ENCODE results near the gene CHID1.

Gene CHID1

GRCh38 chr11:901452-902061 is 9.1 kb downstream of the CHID1 start:
- H3K18ac ChIP-seq (ENCODE audit: low read length): no peak overlapping the region
- H3K27me3 ChIP-seq (ENCODE audit: insufficient read depth, low read length): no peaks in the 10 kb centered on the region
- H3K14ac ChIP-seq (ENCODE audit: low read length): no peak overlapping the region
- no peak overlapping the region for H2BK5ac ChIP-seq (ENCODE audit: low read depth, low read length, poor library complexity)
- H3K9ac ChIP-seq (ENCODE audit: low read length): no peak overlapping the region
- no peaks in the 10 kb centered on the region for H3K79me1 ChIP-seq (ENCODE audit: low read length)
- H3K4ac ChIP-seq (ENCODE audit: low read depth, low read length): no peak overlapping the region
- H3K23ac ChIP-seq (ENCODE audit: low read length): no peak overlapping the region
- H3K4me2 ChIP-seq (ENCODE audit: low read length): no peak overlapping the region
- no peaks in the 10 kb centered on the region for H3K4me1 ChIP-seq (ENCODE audit: control insufficient read depth in 1 of 2, insufficient read depth in 2 of 2, low read length in 2 of 2)
- peaks cover 2% of the 10 kb centered on the region for H3K9me3 ChIP-seq (ENCODE audit: insufficient read depth, low read depth, low read length)
- H4K12ac ChIP-seq (ENCODE audit: low read depth, low read length): no peak overlapping the region
- no peak overlapping the region for H2AFZ ChIP-seq (ENCODE audit: insufficient read depth, low read length, poor library complexity)
- H4K91ac ChIP-seq (ENCODE audit: low read depth, low read length): no peak overlapping the region
- no CpG with 5 or more reads among the region's 19 CpGs for WGBS (ENCODE audit: extremely low coverage, insufficient coverage, insufficient read length)
- no peaks in the 10 kb centered on the region for H3K79me2 ChIP-seq (ENCODE audit: control insufficient read depth, insufficient read depth, low read length, poor library complexity)
- DNase-seq: no peak
- H2AK5ac ChIP-seq (ENCODE audit: low read length): no peak overlapping the region
- no peak overlapping the region for H3K4me3 ChIP-seq (ENCODE audit: low read depth, low read length)
- no peak overlapping the region for H3K27ac ChIP-seq (ENCODE audit: low read depth, low read length)
- H2BK120ac ChIP-seq (ENCODE audit: insufficient read depth, low read length, poor library complexity): no peak overlapping the region
- no peak overlapping the region for H2BK12ac ChIP-seq (ENCODE audit: low read length)
- H4K8ac ChIP-seq (ENCODE audit: low read depth, low read length): no peak overlapping the region
- H3K36me3 ChIP-seq (ENCODE audit: control insufficient read depth in 1 of 2, insufficient read depth in 2 of 2, low read length in 2 of 2): peaks cover 67 to 70% of the 10 kb centered on the region in 2 experiments

GRCh38 chr11:900545-900944 is 10.1 kb downstream of the CHID1 start:
- H3K4me3 ChIP-seq (ENCODE audit: low read depth, low read length): no peak overlapping the region
- H3K27ac ChIP-seq (ENCODE audit: low read depth, low read length): no peak overlapping the region
- no peak overlapping the region for H2BK120ac ChIP-seq (ENCODE audit: insufficient read depth, low read length, poor library complexity)
- no peak overlapping the region for H2BK5ac ChIP-seq (ENCODE audit: low read depth, low read length, poor library complexity)
- WGBS (ENCODE audit: extremely low coverage, insufficient coverage, insufficient read length): no CpG with 5 or more reads among the region's 7 CpGs
- H3K4ac ChIP-seq (ENCODE audit: low read depth, low read length): no peak overlapping the region
- no peak overlapping the region for H3K18ac ChIP-seq (ENCODE audit: low read length)
- no peaks in the 10 kb centered on the region for H3K79me2 ChIP-seq (ENCODE audit: control insufficient read depth, insufficient read depth, low read length, poor library complexity)
- H3K9ac ChIP-seq (ENCODE audit: low read length): no peak overlapping the region
- H3K4me2 ChIP-seq (ENCODE audit: low read length): no peak overlapping the region
- no peak overlapping the region for H3K14ac ChIP-seq (ENCODE audit: low read length)
- no peaks in the 10 kb centered on the region for H3K4me1 ChIP-seq (ENCODE audit: control insufficient read depth in 1 of 2, insufficient read depth in 2 of 2, low read length in 2 of 2)
- H3K36me3 ChIP-seq (ENCODE audit: control insufficient read depth in 1 of 2, insufficient read depth in 2 of 2, low read length in 2 of 2): peaks cover 67% of the 10 kb centered on the region in 2 experiments
- no peak overlapping the region for H3K23ac ChIP-seq (ENCODE audit: low read length)
- no peak overlapping the region for H4K91ac ChIP-seq (ENCODE audit: low read depth, low read length)
- H3K9me3 ChIP-seq (ENCODE audit: insufficient read depth, low read depth, low read length): peaks cover 2% of the 10 kb centered on the region
- no peak overlapping the region for H4K12ac ChIP-seq (ENCODE audit: low read depth, low read length)
- no peak overlapping the region for H2AFZ ChIP-seq (ENCODE audit: insufficient read depth, low read length, poor library complexity)
- H4K8ac ChIP-seq (ENCODE audit: low read depth, low read length): no peak overlapping the region
- H2AK5ac ChIP-seq (ENCODE audit: low read length): no peak overlapping the region
- no peaks in the 10 kb centered on the region for H3K27me3 ChIP-seq (ENCODE audit: insufficient read depth, low read length)
- no peak for DNase-seq
- no peak overlapping the region for H2BK12ac ChIP-seq (ENCODE audit: low read length)
- no peaks in the 10 kb centered on the region for H3K79me1 ChIP-seq (ENCODE audit: low read length)

GRCh38 chr11:899724-900123 is 10.9 kb downstream of the CHID1 start:
- H3K79me2 ChIP-seq (ENCODE audit: control insufficient read depth, insufficient read depth, low read length, poor library complexity): no peaks in the 10 kb centered on the region
- no peak overlapping the region for H2BK5ac ChIP-seq (ENCODE audit: low read depth, low read length, poor library complexity)
- no peak overlapping the region for H4K8ac ChIP-seq (ENCODE audit: low read depth, low read length)
- no peak overlapping the region for H3K23ac ChIP-seq (ENCODE audit: low read length)
- no peak overlapping the region for H3K9ac ChIP-seq (ENCODE audit: low read length)
- no peak overlapping the region for H3K4me2 ChIP-seq (ENCODE audit: low read length)
- no peak overlapping the region for H4K91ac ChIP-seq (ENCODE audit: low read depth, low read length)
- H3K4me3 ChIP-seq (ENCODE audit: low read depth, low read length): no peak overlapping the region
- no peak overlapping the region for H2AK5ac ChIP-seq (ENCODE audit: low read length)
- DNase-seq: no peak
- no peak overlapping the region for H3K14ac ChIP-seq (ENCODE audit: low read length)
- peaks cover 63 to 66% of the 10 kb centered on the region in 2 experiments for H3K36me3 ChIP-seq (ENCODE audit: control insufficient read depth in 1 of 2, insufficient read depth in 2 of 2, low read length in 2 of 2)
- no peak overlapping the region for H2BK12ac ChIP-seq (ENCODE audit: low read length)
- no peaks in the 10 kb centered on the region for H3K79me1 ChIP-seq (ENCODE audit: low read length)
- no peak overlapping the region for H2BK120ac ChIP-seq (ENCODE audit: insufficient read depth, low read length, poor library complexity)
- no peaks in the 10 kb centered on the region for H3K4me1 ChIP-seq (ENCODE audit: control insufficient read depth in 1 of 2, insufficient read depth in 2 of 2, low read length in 2 of 2)
- no peak overlapping the region for H3K18ac ChIP-seq (ENCODE audit: low read length)
- H3K9me3 ChIP-seq (ENCODE audit: insufficient read depth, low read depth, low read length): peaks cover 2% of the 10 kb centered on the region
- H3K27me3 ChIP-seq (ENCODE audit: insufficient read depth, low read length): no peaks in the 10 kb centered on the region
- H3K27ac ChIP-seq (ENCODE audit: low read depth, low read length): no peak overlapping the region
- no peak overlapping the region for H3K4ac ChIP-seq (ENCODE audit: low read depth, low read length)
- no peak overlapping the region for H4K12ac ChIP-seq (ENCODE audit: low read depth, low read length)
- H2AFZ ChIP-seq (ENCODE audit: insufficient read depth, low read length, poor library complexity): no peak overlapping the region
- WGBS (ENCODE audit: extremely low coverage, insufficient coverage, insufficient read length): no CpG with 5 or more reads among the region's 11 CpGs

GRCh38 chr11:898540-899190 is 11.9 kb downstream of the CHID1 start:
- Histone ChIP-seq H3K23ac (ENCODE audit: low read length) (no peak overlapping the region), H3K27me3 (ENCODE audit: insufficient read depth, low read length) (no peaks in the 10 kb centered on the region), H3K36me3 (ENCODE audit: control insufficient read depth in 1 of 2, insufficient read depth in 2 of 2, low read length in 2 of 2) (peaks cover 53 to 57% of the 10 kb centered on the region in 2 experiments), H3K9ac (ENCODE audit: low read length) (no peak overlapping the region), H3K4ac (ENCODE audit: low read depth, low read length) (no peak overlapping the region), H3K9me3 (ENCODE audit: insufficient read depth, low read depth, low read length) (peaks cover 2% of the 10 kb centered on the region), H3K79me2 (ENCODE audit: control insufficient read depth, insufficient read depth, low read length, poor library complexity) (no peaks in the 10 kb centered on the region), H2BK12ac (ENCODE audit: low read length) (no peak overlapping the region), H3K79me1 (ENCODE audit: low read length) (no peaks in the 10 kb centered on the region), H3K18ac (ENCODE audit: low read length) (no peak overlapping the region), H2BK120ac (ENCODE audit: insufficient read depth, low read length, poor library complexity) (no peak overlapping the region), H3K4me3 (ENCODE audit: low read depth, low read length) (no peak overlapping the region), H4K8ac (ENCODE audit: low read depth, low read length) (no peak overlapping the region), H3K4me2 (ENCODE audit: low read length) (no peak overlapping the region), H2AFZ (ENCODE audit: insufficient read depth, low read length, poor library complexity) (no peak overlapping the region), H3K27ac (ENCODE audit: low read depth, low read length) (no peak overlapping the region), H4K91ac (ENCODE audit: low read depth, low read length) (no peak overlapping the region), H2BK5ac (ENCODE audit: low read depth, low read length, poor library complexity) (no peak overlapping the region), H4K12ac (ENCODE audit: low read depth, low read length) (no peak overlapping the region), H2AK5ac (ENCODE audit: low read length) (no peak overlapping the region), H3K14ac (ENCODE audit: low read length) (no peak overlapping the region), H3K4me1 (ENCODE audit: control insufficient read depth in 1 of 2, insufficient read depth in 2 of 2, low read length in 2 of 2) (no peaks in the 10 kb centered on the region)
- DNase-seq: peak in 1 of 2 donors; percentile 47
- WGBS (ENCODE audit: extremely low coverage, insufficient coverage, insufficient read length): no CpG with 5 or more reads among the region's 22 CpGs
